Kidney epithelial cell (primary cell): Measurements from ENCODE around the gene ATM. TPM values are rescaled to one million over a fixed set of nuclear protein-coding genes. Genes with fewer than 3 reads are reported as not detected.

ENCODE experiments used
- DNase-seq: peaks from one replicate; pipeline ENCODE4 v3.0.0-alpha.2; 2010; ENCODE audit warnings: low read depth
- H3K27me3 ChIP-seq: 2 replicates; pipeline ENCODE4 v1.6.0; 2011; ENCODE audit warnings: low read length; ENCODE audit not compliant: control insufficient read depth, insufficient read depth
- H3K36me3 ChIP-seq: 2 replicates; pipeline ENCODE4 v1.5.1; 2011; ENCODE audit warnings: low read length; ENCODE audit not compliant: control insufficient read depth, insufficient read depth
- H3K4me3 ChIP-seq: 2 replicates; pipeline ENCODE4 v1.5.1; 2011; ENCODE audit warnings: low read depth, mild to moderate bottlenecking, control low read depth, low read length
- CTCF ChIP-seq: IDR thresholded peaks from 2 replicates; pipeline ENCODE4 v1.5.1; 2011; ENCODE audit warnings: mild to moderate bottlenecking, moderate library complexity, low read length, control low read depth, inconsistent platforms; ENCODE audit not compliant: insufficient read depth, poor library complexity, severe bottlenecking
- total RNA-seq: library from RNA; depleted of rRNA; stranded (reverse); fragments of >200 nt; gene quantifications from 2 replicates; pipeline ENCODE4 v1.2.3, GENCODE V29; 2015

The ATM gene
- total RNA-seq, 1 donor from 2014 or later, result 28.5 TPM

DNA sequence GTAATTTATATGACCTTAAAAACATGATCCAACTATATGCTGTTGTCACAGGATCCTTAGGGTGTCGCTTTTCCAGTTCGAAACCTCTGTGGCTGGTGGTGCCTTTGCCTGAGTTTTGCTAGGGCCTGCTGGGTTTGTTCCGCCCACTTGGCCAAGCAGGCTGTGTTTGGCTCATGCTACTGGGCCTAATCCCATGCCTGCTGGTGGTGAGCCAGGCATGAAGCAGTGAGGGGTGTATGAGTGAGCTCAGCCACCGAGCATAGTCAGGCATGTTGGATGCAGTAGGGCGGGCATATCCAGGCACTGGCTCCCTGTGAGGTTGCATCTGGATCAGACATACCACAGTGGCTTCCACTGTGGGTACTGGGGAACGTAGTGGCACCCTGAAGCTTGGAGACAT is 16.7 kb upstream of the ATM start:
- Histone ChIP-seq H3K27me3 (no peaks in the 10 kb centered on the region), H3K4me3 (no peak overlapping the region), H3K36me3 (peaks cover 8% of the 10 kb centered on the region)
- DNase-seq, result no peak
- no peak for TF ChIP-seq CTCF

DNA sequence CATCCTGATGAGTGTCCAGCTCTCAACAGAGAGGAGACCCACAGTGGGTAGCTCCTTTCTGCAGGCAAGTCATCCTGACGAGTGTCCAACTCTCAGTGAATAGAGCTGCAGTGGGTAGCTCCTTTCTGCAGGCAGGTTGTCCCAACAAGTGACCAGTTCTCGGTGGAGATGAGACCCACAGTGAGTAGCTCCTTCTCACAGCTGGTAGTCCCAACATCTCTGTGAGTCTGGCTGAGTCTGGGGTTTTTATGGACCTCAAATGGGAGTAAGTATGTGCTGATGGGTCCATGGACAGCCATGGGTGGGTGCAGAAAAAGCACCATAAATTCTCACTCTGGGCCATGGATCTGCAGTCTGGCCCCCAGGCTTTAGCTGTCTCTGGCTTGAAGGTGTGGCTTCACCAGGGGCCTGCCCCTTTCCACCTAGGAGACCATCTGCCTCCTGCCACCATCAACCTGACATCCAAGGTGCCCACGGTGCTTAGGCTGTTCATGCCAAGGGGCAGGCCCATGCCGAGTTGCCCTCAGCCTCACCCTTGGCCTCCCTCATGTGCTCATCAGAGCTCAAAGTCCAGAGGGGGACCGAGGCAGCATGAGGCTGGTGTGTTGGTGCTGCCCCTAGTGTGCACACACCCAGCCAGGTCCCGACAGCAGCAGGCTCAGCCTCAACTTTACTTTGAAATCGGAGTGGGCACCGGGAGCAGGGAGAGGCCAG is 15.7 kb upstream of the ATM start:
- no peak for TF ChIP-seq CTCF
- Histone ChIP-seq H3K27me3 (no peaks in the 10 kb centered on the region), H3K4me3 (no peak overlapping the region), H3K36me3 (peaks cover 8% of the 10 kb centered on the region)
- no peak for DNase-seq

- Histone ChIP-seq H3K4me3 (no peak overlapping the region), H3K27me3 (no peaks in the 10 kb centered on the region), H3K36me3 (peaks cover 8% of the 10 kb centered on the region)
- no peak for TF ChIP-seq CTCF
- DNase-seq, result no peak
Observed at GRCh38 chr11:108207683-108208060, 15.2 kb upstream of the ATM start.

GRCh38 chr11:108210441-108210840 is 12.4 kb upstream of the ATM start:
- Histone ChIP-seq H3K36me3 (peaks cover 8% of the 10 kb centered on the region), H3K4me3 (no peak overlapping the region)

GRCh38 chr11:108213784-108214183 is 9.1 kb upstream of the ATM start:
- Histone ChIP-seq H3K27me3 (no peaks in the 10 kb centered on the region), H3K4me3 (no peak overlapping the region), H3K36me3 (no peaks in the 10 kb centered on the region)
- no peak for DNase-seq
- no peak for TF ChIP-seq CTCF

More at GRCh38 chr11:108210441-108210840, 12.4 kb upstream of the ATM start:
- no peak for DNase-seq
- no peak for TF ChIP-seq CTCF
- H3K27me3 ChIP-seq, result no peaks in the 10 kb centered on the region

GRCh38 chr11:108216988-108217387 is 5.9 kb upstream of the ATM start:
- no peak for TF ChIP-seq CTCF
- no peaks in the 10 kb centered on the region for H3K36me3 ChIP-seq
- no peak overlapping the region for H3K4me3 ChIP-seq
- H3K27me3 ChIP-seq, result no peaks in the 10 kb centered on the region
- no peak for DNase-seq
